GM12878 (cell line): ENCODE results near the gene RPS6KA4. TPM values are rescaled to one million over a fixed set of nuclear protein-coding genes. Genes with fewer than 3 reads are reported as not detected.

Source experiments
- ATAC-seq: fragments of 200-7000 bp; cut with Tn5 transposase; 3 replicates; pipeline ENCODE4 v1.9.1; 2020; ENCODE audit warnings: mild to moderate bottlenecking, moderate library complexity
- BruUV-seq: library from RNA; stranded (reverse); fragments of 400-500 nt; replicated peaks from 2 replicates; lab custom pipeline; 2021; lab: Mats Ljungman, UMichigan
- CTCF ChIA-PET: fragments of 300-600 bp; sonication (Branson Sonifier 250); formaldehyde crosslinking; extraction: SDS; loops from one replicate; lab custom pipeline; 2021; ENCODE audit warnings: inconsistent platforms; lab: Yijun Ruan, JAX
- POLR2A ChIA-PET: fragments of 350-600 bp; formaldehyde crosslinking; extraction: SDS; loops from one replicate; lab custom pipeline; 2021; ENCODE audit warnings: inconsistent platforms; lab: Charles Lee
- RAD21 ChIA-PET: fragments of 300-600 bp; sonication (Branson Sonifier 250); formaldehyde crosslinking; loops from one replicate; lab custom pipeline; 2023; ENCODE audit warnings: antibody characterized with exemption; ENCODE audit not compliant: unreplicated experiment; lab: Charles Lee
- SMC1A ChIA-PET: fragments of 300-600 bp; sonication (Branson Sonifier 250); formaldehyde crosslinking; loops from one replicate; lab custom pipeline; 2023; ENCODE audit not compliant: unreplicated experiment, uncharacterized antibody; lab: Charles Lee
- DNase-seq: peaks from one replicate; pipeline ENCODE4 v3.0.0-alpha.2; 2011; ENCODE audit warnings: low read depth, low spot score
- FAIRE-seq: peaks from 3 replicates; lab custom pipeline; 2011; peaks lifted over from hg19 to GRCh38; lab: Jason Lieb, UNC
- H2AFZ ChIP-seq: 2 replicates; pipeline ENCODE4 v1.6.0; 2011; ENCODE audit warnings: low read depth, low read length, control low read depth; ENCODE audit not compliant: control insufficient read depth
- H3K27ac ChIP-seq: 2 replicates; pipeline ENCODE4 v1.5.1; 2011; ENCODE audit warnings: control low read depth; ENCODE audit not compliant: control insufficient read depth, insufficient read depth
- H3K27me3 ChIP-seq, 2 experiments: replicated peaks in 1 of 2; 2 replicates each; pipeline versions ENCODE4 v1.6.0 to v1.6.1; 2011; ENCODE audit warnings: low read length in 1 of 2; ENCODE audit not compliant: control insufficient read depth in 2 of 2, insufficient read depth in 2 of 2
- H3K36me3 ChIP-seq, 2 experiments: 2 replicates each; pipeline ENCODE4 v1.5.1; 2011; ENCODE audit warnings: low read length in 1 of 2; ENCODE audit not compliant: control insufficient read depth in 2 of 2, insufficient read depth in 2 of 2
- H3K4me1 ChIP-seq: 2 replicates; pipeline ENCODE4 v1.6.1; 2011; ENCODE audit warnings: mild to moderate bottlenecking, low read length, moderate library complexity, mixed read lengths; ENCODE audit not compliant: control insufficient read depth, insufficient read depth
- H3K4me2 ChIP-seq: 2 replicates; pipeline ENCODE4 v1.6.0; 2011; ENCODE audit warnings: control low read depth; ENCODE audit not compliant: control insufficient read depth, insufficient read depth
- H3K4me3 ChIP-seq: fragments of 200-600 bp; sonication (generic); 2 replicates; pipeline ENCODE4 v1.5.1; 2016
- H3K79me2 ChIP-seq: 2 replicates; pipeline ENCODE4 v1.6.0; 2011; ENCODE audit warnings: low read length; ENCODE audit not compliant: control insufficient read depth, insufficient read depth
- H3K9ac ChIP-seq: 2 replicates; pipeline ENCODE4 v1.8.0; 2011; ENCODE audit warnings: low read length, control low read depth, mixed read lengths; ENCODE audit not compliant: control insufficient read depth, insufficient read depth
- H3K9me3 ChIP-seq: replicated peaks from 3 replicates; pipeline ENCODE4 v1.5.1; 2011; ENCODE audit warnings: mild to moderate bottlenecking, low read length; ENCODE audit not compliant: control insufficient read depth, insufficient read depth
- H4K20me1 ChIP-seq: 2 replicates; pipeline ENCODE4 v1.6.0; 2011; ENCODE audit not compliant: control insufficient read depth, insufficient read depth
- EED ChIP-seq: sonication (generic); IDR thresholded peaks from 2 replicates; pipeline ENCODE4 v1.6.1; 2016; ENCODE audit warnings: antibody characterized with exemption, low read depth
- EGR1 ChIP-seq, 2 experiments: IDR thresholded peaks; 1 replicate in 1 of 2; 2 replicates in 1 of 2; pipeline ENCODE4 v1.6.1; 2011 to 2012; ENCODE audit warnings: low read depth in 2 of 2, low read length in 2 of 2, borderline replicate concordance in 1 of 2, mild to moderate bottlenecking in 1 of 2, moderate library complexity in 1 of 2
- FOXK2 ChIP-seq: fragments of 450-650 bp; IDR thresholded peaks from 2 replicates; pipeline ENCODE4 v1.6.1; 2017; ENCODE audit warnings: mild to moderate bottlenecking, moderate library complexity
- FOXM1 ChIP-seq: IDR thresholded peaks from 2 replicates; pipeline ENCODE4 v1.6.1; 2012; ENCODE audit warnings: low read depth, mild to moderate bottlenecking, inconsistent platforms, low read length, moderate library complexity
- HDAC6 ChIP-seq: fragments of 200-600 bp; sonication (generic); IDR thresholded peaks from one replicate; pipeline ENCODE4 v1.8.0; 2017; ENCODE audit warnings: antibody characterized with exemption; ENCODE audit not compliant: unreplicated experiment
- JUNB ChIP-seq: IDR thresholded peaks from 2 replicates; pipeline ENCODE4 v1.6.1; 2016; ENCODE audit warnings: antibody characterized with exemption, mild to moderate bottlenecking
- KDM1A ChIP-seq: fragments of 200-600 bp; sonication (generic); IDR thresholded peaks from 2 replicates; pipeline ENCODE4 v1.6.1; 2016; ENCODE audit warnings: borderline replicate concordance
- NFXL1 ChIP-seq: fragments of 450-650 bp; IDR thresholded peaks from 2 replicates; pipeline ENCODE4 v1.6.1; 2017; ENCODE audit warnings: antibody characterized with exemption, mild to moderate bottlenecking, borderline replicate concordance
- POLR2AphosphoS2 ChIP-seq: IDR thresholded peaks from 2 replicates; pipeline ENCODE4 v1.6.1; 2011; ENCODE audit warnings: low read depth, mild to moderate bottlenecking, low read length, improper control_type of control experiment, moderate library complexity
- SIN3A ChIP-seq: IDR thresholded peaks from 2 replicates; pipeline ENCODE4 v1.6.1; 2012; ENCODE audit warnings: low read depth, low read length, improper control_type of control experiment
- SREBF2 ChIP-seq: IDR thresholded peaks from 2 replicates; pipeline ENCODE4 v1.6.1; 2012; ENCODE audit warnings: mild to moderate bottlenecking, low read length
- YBX1 ChIP-seq: fragments of 450-650 bp; IDR thresholded peaks from 2 replicates; pipeline ENCODE4 v1.6.1; 2016; ENCODE audit warnings: antibody characterized with exemption
- ZNF207 ChIP-seq: fragments of 450-650 bp; IDR thresholded peaks from 2 replicates; pipeline ENCODE4 v1.6.1; 2014; ENCODE audit warnings: antibody characterized with exemption, mild to moderate bottlenecking, borderline replicate concordance
- ZNF24 ChIP-seq: fragments of 450-650 bp; IDR thresholded peaks from 2 replicates; pipeline ENCODE4 v1.6.1; 2017; ENCODE audit warnings: antibody characterized with exemption, mild to moderate bottlenecking
- ZZZ3 ChIP-seq: IDR thresholded peaks from 2 replicates; pipeline ENCODE4 v1.6.1; 2011; ENCODE audit warnings: low read depth; ENCODE audit not compliant: control insufficient read depth, insufficient read length
- WGBS: methylation state at CpG from one replicate; pipeline ENCODE4 v1.1.6; 2016; ENCODE audit warnings: low lambda C conversion rate; ENCODE audit not compliant: insufficient replicate concordance, insufficient coverage; ENCODE audit errors: missing lambda C conversion rate; 5-methylcytosine and 5-hydroxymethylcytosine counted together
- in situ Hi-C: fragments of 300-500 bp; cut with MboI; formaldehyde crosslinking; loops from 9 replicates; pipeline ENCODE4 v1.14.3; 2018; ENCODE audit warnings: mixed read lengths
- intact Hi-C: fragments of 100-400 bp; cut with micrococcal nuclease; formaldehyde crosslinking; loops from one replicate; pipeline ENCODE4 v1.14.2; 2022; ENCODE audit not compliant: unreplicated experiment
- polyA plus RNA-seq, 11 experiments: library from polyadenylated mRNA; depleted of rRNA in 4 of 11; unstranded in 6 of 11; stranded (reverse) in 5 of 11; fragments of >200 nt; fragmentation: Nextera tagmentation in 4 of 11; fragmentation: Illumina TruSeq in 1 of 11; extraction: Ambion mirVana in 4 of 11; extraction: Trizol in 1 of 11; gene quantifications; 1 replicate in 1 of 11; 2 replicates in 10 of 11; pipeline versions ENCODE4 v1.2.1 to v1.2.3, GENCODE V29; 2011 to 2016; ENCODE audit warnings: inconsistent platforms in 2 of 11, missing spikeins in 2 of 11, low read depth in 1 of 11
- total RNA-seq, 4 experiments: library from RNA; depleted of rRNA in 3 of 4; stranded (reverse); fragments of >200 nt in 3 of 4; fragmentation: Illumina TruSeq in 1 of 4; extraction: Trizol in 1 of 4; gene quantifications; 2 replicates each; pipeline versions ENCODE4 v1.2.1 to v1.2.3, GENCODE V29; 2013 to 2021
- TF ChIP-seq, protein P1 (sequence below): fragments of 150-350 bp; IDR thresholded peaks from 2 replicates; pipeline ENCODE4 v1.6.1; 2016; ENCODE audit warnings: low read depth, low read length

Gene RPS6KA4
- total and polyA plus RNA-seq, 10 of the 15 experiments (the other 5 are each of a cell fraction or from before 2014, with no cell fraction given): 0.34 to 32.6 (median 11.3) TPM

DNA sequence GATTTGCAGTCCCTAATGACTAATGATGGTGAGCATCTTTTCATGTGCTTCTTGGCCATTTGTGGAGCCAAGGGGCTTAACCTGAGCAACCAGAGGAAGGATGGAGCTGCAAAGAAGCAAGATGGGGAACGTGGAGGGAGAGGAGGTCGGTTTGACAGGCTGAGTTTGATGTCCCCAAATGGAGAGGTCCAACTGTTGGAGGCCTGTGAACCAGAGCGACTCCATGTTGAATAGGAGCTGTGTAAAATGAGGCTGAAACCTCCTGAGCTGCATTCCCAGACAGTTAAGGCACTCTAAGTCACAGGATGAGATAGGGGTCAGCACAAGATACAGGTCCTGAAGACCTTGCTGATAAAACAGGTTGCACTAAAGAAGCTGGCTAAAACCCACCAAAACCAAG is 54.5 kb downstream of the RPS6KA4 start:
- DNase-seq: no peak
- no TSS peak for BruUV-seq
- no peak for TF ChIP-seq KDM1A
- no peak for TF ChIP-seq ZNF207
- no peak for TF ChIP-seq SREBF2
- TF ChIP-seq NFXL1: no peak
- no peak for TF ChIP-seq POLR2AphosphoS2
- no peak for TF ChIP-seq FOXM1
- TF ChIP-seq ZZZ3: no peak
- TF ChIP-seq ZNF24: no peak
- TF ChIP-seq HDAC6: no peak
- TF ChIP-seq, protein P1, sequence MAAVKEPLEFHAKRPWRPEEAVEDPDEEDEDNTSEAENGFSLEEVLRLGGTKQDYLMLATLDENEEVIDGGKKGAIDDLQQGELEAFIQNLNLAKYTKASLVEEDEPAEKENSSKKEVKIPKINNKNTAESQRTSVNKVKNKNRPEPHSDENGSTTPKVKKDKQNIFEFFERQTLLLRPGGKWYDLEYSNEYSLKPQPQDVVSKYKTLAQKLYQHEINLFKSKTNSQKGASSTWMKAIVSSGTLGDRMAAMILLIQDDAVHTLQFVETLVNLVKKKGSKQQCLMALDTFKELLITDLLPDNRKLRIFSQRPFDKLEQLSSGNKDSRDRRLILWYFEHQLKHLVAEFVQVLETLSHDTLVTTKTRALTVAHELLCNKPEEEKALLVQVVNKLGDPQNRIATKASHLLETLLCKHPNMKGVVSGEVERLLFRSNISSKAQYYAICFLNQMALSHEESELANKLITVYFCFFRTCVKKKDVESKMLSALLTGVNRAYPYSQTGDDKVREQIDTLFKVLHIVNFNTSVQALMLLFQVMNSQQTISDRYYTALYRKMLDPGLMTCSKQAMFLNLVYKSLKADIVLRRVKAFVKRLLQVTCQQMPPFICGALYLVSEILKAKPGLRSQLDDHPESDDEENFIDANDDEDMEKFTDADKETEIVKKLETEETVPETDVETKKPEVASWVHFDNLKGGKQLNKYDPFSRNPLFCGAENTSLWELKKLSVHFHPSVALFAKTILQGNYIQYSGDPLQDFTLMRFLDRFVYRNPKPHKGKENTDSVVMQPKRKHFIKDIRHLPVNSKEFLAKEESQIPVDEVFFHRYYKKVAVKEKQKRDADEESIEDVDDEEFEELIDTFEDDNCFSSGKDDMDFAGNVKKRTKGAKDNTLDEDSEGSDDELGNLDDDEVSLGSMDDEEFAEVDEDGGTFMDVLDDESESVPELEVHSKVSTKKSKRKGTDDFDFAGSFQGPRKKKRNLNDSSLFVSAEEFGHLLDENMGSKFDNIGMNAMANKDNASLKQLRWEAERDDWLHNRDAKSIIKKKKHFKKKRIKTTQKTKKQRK: no peak
- no peak for TF ChIP-seq FOXK2
- no peak for TF ChIP-seq JUNB
- no peak for TF ChIP-seq EED
- TF ChIP-seq EGR1 (IDR thresholded peaks at IDR 0.05; ENCODE audit: borderline replicate concordance in 1 of 2, low read depth in 2 of 2, low read length in 2 of 2): no peak
- TF ChIP-seq YBX1: no peak
- TF ChIP-seq SIN3A: no peak
- H3K9me3 ChIP-seq: no peaks in the 10 kb centered on the region
- no peak overlapping the region for H2AFZ ChIP-seq
- CTCF ChIA-PET: no interaction called here
- intact Hi-C loops (no loop called here), in situ Hi-C loops (no loop called here)
- no peak overlapping the region for H3K4me2 ChIP-seq
- RAD21 ChIA-PET: no interaction called here
- no peak for ATAC-seq
- H3K4me1 ChIP-seq: no peaks in the 10 kb centered on the region
- no peak overlapping the region for H3K27ac ChIP-seq
- no peaks in the 10 kb centered on the region for H3K36me3 ChIP-seq
- SMC1A ChIA-PET: interaction anchor here (0.5 kb wide), 1 partner anchor 784 kb away, joined by 3 read pairs; no protein-coding TSS in a partner anchor
- H3K9ac ChIP-seq: no peak overlapping the region
- H3K4me3 ChIP-seq: no peak overlapping the region
- POLR2A ChIA-PET: no interaction called here
- no peaks in the 10 kb centered on the region for H4K20me1 ChIP-seq
- H3K27me3 ChIP-seq: no peaks in the 10 kb centered on the region; a peak in 3 of 4 replicates
- no peaks in the 10 kb centered on the region for H3K79me2 ChIP-seq
- no peak for FAIRE-seq
- 5% methylated on average over 3 of the region's 3 CpGs for WGBS
